HL-60/S4 treated with phorbol 12-myristate 13-acetate at 8.2 ng/mL for 4 days and 3 days (cell line): ENCODE data around the gene ZNF219.

Source experiments
- in situ Hi-C: fragments of 300-500 bp; cut with MboI; formaldehyde crosslinking; loops from 2 replicates; pipeline ENCODE4 v1.15.0; 2022; ENCODE audit warnings: low sequenced_read_pairs

The ZNF219 gene

GRCh38 chr14:21098076-21098891 is at the start of gene ZNF219:
TSS of gene ZNF219 (minus strand) at chr14:21098655. CDS start at chr14:21093591, 5,064 bp downstream.
- in situ Hi-C loops, result no loop called here

GRCh38 chr14:21145437-21145836 is 47.0 kb upstream of the ZNF219 start:
- in situ Hi-C loops, result no loop called here

- in situ Hi-C loops, result no loop called here
Measured at GRCh38 chr14:21142357-21142756, 43.9 kb upstream of the ZNF219 start.

- in situ Hi-C loops, result no loop called here
Measured at GRCh38 chr14:21136024-21136423, 37.6 kb upstream of the ZNF219 start.

- in situ Hi-C loops, result no loop called here
Measured at GRCh38 chr14:21133901-21134300, 35.4 kb upstream of the ZNF219 start.

- in situ Hi-C loops, result no loop called here
Measured at GRCh38 chr14:21123429-21123828, 25.0 kb upstream of the ZNF219 start.

- in situ Hi-C loops, result no loop called here
Measured at GRCh38 chr14:21121122-21121521, 22.7 kb upstream of the ZNF219 start.

- in situ Hi-C loops, result no loop called here
Measured at GRCh38 chr14:21120686-21121085, 22.2 kb upstream of the ZNF219 start.

GRCh38 chr14:21118933-21119332 is 20.5 kb upstream of the ZNF219 start:
- in situ Hi-C loops, result no loop called here

- in situ Hi-C loops, result no loop called here
Measured at GRCh38 chr14:21113369-21113768, 14.9 kb upstream of the ZNF219 start.

GRCh38 chr14:21112255-21112654 is 13.8 kb upstream of the ZNF219 start:
- in situ Hi-C loops, result no loop called here

GRCh38 chr14:21109377-21110138 is 11.1 kb upstream of the ZNF219 start:
- in situ Hi-C loops, result no loop called here

GRCh38 chr14:21108791-21109190 is 10.3 kb upstream of the ZNF219 start:
- in situ Hi-C loops, result no loop called here

- in situ Hi-C loops, result no loop called here
Measured at GRCh38 chr14:21107283-21107800, 8.9 kb upstream of the ZNF219 start.

GRCh38 chr14:21106498-21107282 is 8.2 kb upstream of the ZNF219 start:
- in situ Hi-C loops, result no loop called here

- in situ Hi-C loops, result no loop called here
Measured at GRCh38 chr14:21106176-21106497, 7.7 kb upstream of the ZNF219 start.

- in situ Hi-C loops, result no loop called here
Measured at GRCh38 chr14:21105095-21105494, 6.6 kb upstream of the ZNF219 start.

GRCh38 chr14:21104448-21105060 is 6.1 kb upstream of the ZNF219 start:
- in situ Hi-C loops, result loop anchor here (5.0 kb wide), 1 partner anchor 92 kb away; no protein-coding TSS in a partner anchor

GRCh38 chr14:21103710-21104447 is 5.4 kb upstream of the ZNF219 start:
- in situ Hi-C loops, result loop anchor here (5.0 kb wide), 1 partner anchor 92 kb away; no protein-coding TSS in a partner anchor

GRCh38 chr14:21103411-21103709 is 4.9 kb upstream of the ZNF219 start:
- in situ Hi-C loops, result loop anchor here (5.0 kb wide), 1 partner anchor 91 kb away; no protein-coding TSS in a partner anchor
